ENCODE data around the gene ADPGK.

DNA sequence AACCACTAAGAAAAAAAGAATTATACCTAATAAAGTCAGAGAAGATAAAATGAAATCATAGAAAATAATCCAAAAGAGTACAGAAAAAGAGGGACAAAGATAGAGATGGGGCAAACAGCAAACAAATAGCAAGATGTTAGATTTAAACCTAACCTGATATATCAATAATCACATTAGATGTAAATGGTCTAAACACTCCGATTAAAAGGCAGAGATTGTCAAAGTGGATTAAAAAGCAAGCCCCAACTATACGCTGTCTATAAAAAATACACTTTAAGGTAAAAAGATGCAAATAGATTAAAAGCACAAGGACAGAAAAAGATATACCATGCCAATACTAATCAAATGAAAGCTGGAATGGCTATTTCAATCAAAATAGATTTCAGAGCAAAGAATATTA, 16.8 kb downstream of the ADPGK start:
- TF ChIP-seq, protein P1, sequence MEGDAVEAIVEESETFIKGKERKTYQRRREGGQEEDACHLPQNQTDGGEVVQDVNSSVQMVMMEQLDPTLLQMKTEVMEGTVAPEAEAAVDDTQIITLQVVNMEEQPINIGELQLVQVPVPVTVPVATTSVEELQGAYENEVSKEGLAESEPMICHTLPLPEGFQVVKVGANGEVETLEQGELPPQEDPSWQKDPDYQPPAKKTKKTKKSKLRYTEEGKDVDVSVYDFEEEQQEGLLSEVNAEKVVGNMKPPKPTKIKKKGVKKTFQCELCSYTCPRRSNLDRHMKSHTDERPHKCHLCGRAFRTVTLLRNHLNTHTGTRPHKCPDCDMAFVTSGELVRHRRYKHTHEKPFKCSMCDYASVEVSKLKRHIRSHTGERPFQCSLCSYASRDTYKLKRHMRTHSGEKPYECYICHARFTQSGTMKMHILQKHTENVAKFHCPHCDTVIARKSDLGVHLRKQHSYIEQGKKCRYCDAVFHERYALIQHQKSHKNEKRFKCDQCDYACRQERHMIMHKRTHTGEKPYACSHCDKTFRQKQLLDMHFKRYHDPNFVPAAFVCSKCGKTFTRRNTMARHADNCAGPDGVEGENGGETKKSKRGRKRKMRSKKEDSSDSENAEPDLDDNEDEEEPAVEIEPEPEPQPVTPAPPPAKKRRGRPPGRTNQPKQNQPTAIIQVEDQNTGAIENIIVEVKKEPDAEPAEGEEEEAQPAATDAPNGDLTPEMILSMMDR (IDR thresholded peaks at IDR 0.05), result no peak
- no peak for TF ChIP-seq EZH2 (IDR thresholded peaks at IDR 0.05; ENCODE audit: borderline replicate concordance, insufficient read depth, low read depth, low read length, poor library complexity, severe bottlenecking)
